GM10847 (cell line): Measurements from ENCODE around the gene EPHA5.

ENCODE experiments used
- POLR2A ChIP-seq: IDR thresholded peaks from 2 replicates; pipeline ENCODE4 v1.6.1; 2011; ENCODE audit not compliant: insufficient read length; ENCODE audit errors: extremely low read depth

EPHA5 gene

GRCh38 chr4:65670331-65671031 is at the start of gene EPHA5:
Gene EPHA5 (minus strand): TSS chr4:65670489. CDS start chr4:65669742, 747 bp downstream.
- TF ChIP-seq POLR2A: no peak

- TF ChIP-seq POLR2A: no peak
Observed at GRCh38 chr4:65719635-65720034, 49.3 kb upstream of the EPHA5 start.

DNA sequence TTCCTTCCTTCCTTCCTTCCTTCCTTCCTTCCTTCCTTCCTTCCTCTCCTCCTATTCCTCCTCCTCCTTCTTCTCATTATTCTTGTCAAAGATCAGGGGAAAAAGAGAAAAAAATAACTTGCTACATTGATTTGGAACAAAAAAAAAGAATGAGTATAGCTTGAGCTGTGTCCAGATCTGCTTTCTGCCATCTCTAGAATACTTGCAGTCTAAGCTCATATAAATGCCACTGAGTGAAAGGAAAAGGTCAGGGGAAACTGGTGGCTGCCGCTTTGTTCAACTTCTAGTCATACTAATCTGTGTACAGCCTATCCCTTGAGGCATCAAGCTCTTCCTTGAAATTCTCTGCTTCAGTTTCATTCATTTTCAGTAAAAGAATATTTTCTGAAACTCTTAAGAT is 28.3 kb upstream of the EPHA5 start:
- no peak for TF ChIP-seq POLR2A

GRCh38 chr4:65696436-65696835 is 26.1 kb upstream of the EPHA5 start:
- TF ChIP-seq POLR2A: no peak

- no peak for TF ChIP-seq POLR2A
Observed at GRCh38 chr4:65671372-65671771, 1.1 kb upstream of the EPHA5 start.

DNA sequence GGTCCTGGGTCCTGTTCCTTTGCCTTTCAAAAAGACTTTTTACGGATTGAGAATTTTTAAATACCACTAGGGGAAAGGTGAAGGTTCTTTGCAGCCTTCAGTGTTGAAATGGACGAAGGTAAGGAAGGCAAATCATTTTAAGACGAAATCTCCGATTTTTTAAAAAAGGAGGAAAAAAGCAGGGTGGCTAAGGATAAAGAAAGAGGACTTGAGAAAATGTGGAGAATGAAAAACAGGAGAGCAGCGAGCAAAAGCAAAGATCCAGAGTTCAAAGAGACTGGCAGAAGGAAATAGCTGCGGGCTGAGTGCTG is 314 bp downstream of the EPHA5 start:
- no peak for TF ChIP-seq POLR2A

- TF ChIP-seq POLR2A: no peak
Observed at GRCh38 chr4:65669111-65670019, 924 bp downstream of the EPHA5 start.

GRCh38 chr4:65668201-65669089 is 1.8 kb downstream of the EPHA5 start:
- no peak for TF ChIP-seq POLR2A

- TF ChIP-seq POLR2A: no peak
Observed at GRCh38 chr4:65667506-65668041, 2.7 kb downstream of the EPHA5 start.

- TF ChIP-seq POLR2A: no peak
Observed at GRCh38 chr4:65665771-65666523, 4.3 kb downstream of the EPHA5 start.

DNA sequence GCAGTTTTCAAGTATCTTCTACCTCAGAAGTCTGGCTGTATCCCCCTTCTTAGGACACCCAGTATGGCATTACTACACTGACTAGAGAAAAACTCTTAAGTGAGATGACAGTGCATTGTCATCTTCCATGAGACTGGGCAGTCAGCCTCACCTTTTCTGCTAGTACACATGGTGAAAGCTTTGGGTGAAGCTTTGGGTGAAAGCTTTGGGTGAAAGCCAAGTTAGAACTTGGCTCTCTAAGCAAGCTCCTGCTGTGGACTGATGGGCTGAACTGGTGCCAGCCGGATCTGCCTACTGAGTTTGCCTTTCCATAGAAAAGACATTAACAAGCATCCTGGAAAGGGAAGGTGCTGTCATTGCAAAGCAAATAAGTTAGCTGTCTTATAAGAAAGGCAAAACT is 8.8 kb downstream of the EPHA5 start:
- TF ChIP-seq POLR2A: no peak

GRCh38 chr4:65658117-65658516 is 12.2 kb downstream of the EPHA5 start:
- TF ChIP-seq POLR2A: no peak

GRCh38 chr4:65656008-65656407 is 14.3 kb downstream of the EPHA5 start:
- no peak for TF ChIP-seq POLR2A

- no peak for TF ChIP-seq POLR2A
Observed at GRCh38 chr4:65654976-65655375, 15.3 kb downstream of the EPHA5 start.
